ENCODE measurements around the gene NUAK2. TPM values are rescaled to one million over a fixed set of nuclear protein-coding genes. Genes with fewer than 3 reads are reported as not detected.

Gene NUAK2
- 28.8 to 32.2 TPM (median 29.8 TPM) in 5 replicates for total RNA-seq (2022; extraction: Qiagen RNA extraction; ENCODE audit: low read depth)

DNA sequence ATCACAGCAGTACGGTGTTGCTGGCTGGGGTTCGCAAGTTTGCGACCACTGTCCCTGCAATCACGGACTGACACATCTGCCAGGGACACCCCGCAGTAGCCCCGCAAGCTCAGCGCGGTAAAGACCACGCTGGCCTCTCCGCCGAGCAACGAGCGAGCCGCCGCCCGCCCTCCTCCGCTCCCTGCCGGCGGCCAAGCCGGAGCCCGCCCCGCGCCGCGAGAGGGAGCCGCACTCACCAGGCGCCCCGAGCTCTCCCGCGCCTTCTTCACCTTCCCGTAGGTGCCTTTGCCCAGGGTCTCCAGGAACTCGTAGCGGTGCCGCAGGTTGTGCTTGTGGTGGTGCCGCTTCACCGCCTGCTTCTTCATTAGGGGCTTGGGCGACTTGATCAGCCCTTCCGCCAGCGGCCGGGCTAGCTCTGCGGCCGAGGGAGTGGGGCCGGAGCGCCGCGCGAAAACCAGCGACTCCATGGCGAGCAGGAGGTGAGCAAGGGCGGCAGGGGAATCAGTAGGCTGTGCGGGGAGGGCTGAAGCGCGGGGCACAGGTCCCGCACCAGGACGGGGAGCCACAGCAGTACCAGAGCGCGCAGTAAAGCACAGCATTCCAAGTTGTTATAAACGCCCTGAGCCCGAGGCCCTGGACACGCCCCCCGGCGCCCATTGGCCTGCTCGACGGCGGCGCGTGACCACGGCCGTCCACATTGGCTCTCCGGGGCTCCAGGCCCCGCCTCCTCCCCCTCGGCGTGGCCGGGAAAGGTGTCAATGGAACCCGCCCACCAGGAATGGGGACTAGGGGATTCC lies at the start of gene NUAK2:
TSS of gene NUAK2 (minus strand) at position 584 of the 797 bp plus-strand sequence. CDS start at position 467, 117 bp downstream.

DNA sequence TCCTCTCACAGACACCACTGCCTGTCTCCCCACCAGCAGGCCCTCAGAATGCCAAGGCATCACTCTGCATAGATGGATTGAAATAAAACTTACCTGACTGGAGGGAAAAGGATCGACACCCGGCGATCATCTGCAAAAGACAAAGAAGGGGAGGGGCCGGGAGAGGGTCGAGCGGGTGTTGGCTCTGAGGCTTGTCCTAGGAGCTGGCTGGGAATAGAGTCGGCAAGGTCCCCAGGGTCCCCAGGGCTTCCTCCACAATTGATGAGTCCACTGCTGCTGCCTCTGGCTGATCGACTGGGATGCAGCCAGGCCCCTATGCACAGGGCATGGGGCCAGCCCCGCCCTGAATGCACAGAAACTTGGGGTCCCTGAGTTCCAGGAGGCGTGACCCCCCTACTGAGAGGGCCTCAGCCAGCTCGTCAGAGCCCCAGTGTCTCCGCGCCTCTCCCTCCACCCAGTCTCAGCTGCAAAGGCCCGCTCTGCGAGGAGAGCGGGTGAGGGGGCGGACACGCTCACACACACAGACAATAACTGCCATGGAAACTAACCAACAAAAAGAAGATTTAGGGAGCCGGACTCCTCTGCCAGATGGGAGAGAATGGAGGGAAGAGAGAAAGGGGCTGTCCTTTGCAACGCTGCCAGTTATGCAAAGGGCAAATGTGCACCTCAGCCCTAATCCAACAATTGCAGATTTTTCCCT lies 35.0 kb upstream of the NUAK2 start, which contains the start of gene KLHDC8A:
TSS of gene KLHDC8A (minus strand) at position 483 of the 700 bp plus-strand sequence. CDS start 13,318 bp downstream, outside the sequence.

Other genes with a start within 250 kb of the NUAK2 start
- gene TMEM81, start 237.3 kb downstream of the NUAK2 start, total RNA-seq (2022; extraction: Qiagen RNA extraction; ENCODE audit: low read depth), result 2.0 to 2.6 TPM (median 2.3 TPM) in 5 replicates
- gene RBBP5, start 199.8 kb downstream of the NUAK2 start, total RNA-seq (2022; extraction: Qiagen RNA extraction; ENCODE audit: low read depth), result 11.6 to 15.3 TPM (median 12.3 TPM) in 5 replicates
- gene DSTYK, start 110.0 kb downstream of the NUAK2 start, total RNA-seq (2022; extraction: Qiagen RNA extraction; ENCODE audit: low read depth), result 6.3 to 9.3 TPM (median 8.5 TPM) in 5 replicates
- 1.5 to 1.8 TPM (median 1.6 TPM) in 5 replicates for gene TMCC2, start 93.8 kb downstream of the NUAK2 start, total RNA-seq (2022; extraction: Qiagen RNA extraction; ENCODE audit: low read depth)
- gene KLHDC8A, start 35.2 kb upstream of the NUAK2 start, total RNA-seq (2022; extraction: Qiagen RNA extraction; ENCODE audit: low read depth), result 0.66 to 1.1 TPM (median 0.79 TPM) in 5 replicates
- not detected in 5 replicates for gene LEMD1, start 100.3 kb upstream of the NUAK2 start, total RNA-seq (2022; extraction: Qiagen RNA extraction; ENCODE audit: low read depth)
- 0.03 to 0.07 TPM in 2 of 5 replicates, not detected in the others for gene BLACAT1, start 134.3 kb upstream of the NUAK2 start, total RNA-seq (2022; extraction: Qiagen RNA extraction; ENCODE audit: low read depth)
- gene CDK18, start 182.9 kb upstream of the NUAK2 start, total RNA-seq (2022; extraction: Qiagen RNA extraction; ENCODE audit: low read depth), result 0.73 to 1.3 TPM (median 1.1 TPM) in 5 replicates